GM18870 (cell line): Measurements from ENCODE around the gene CBX2.
"Not testable (repeated sequence)": the region's sequence is repeated elsewhere in the genome, so short reads cannot be mapped to it uniquely, and the experiment has no call there.

Source experiments
- ATAC-seq: cut with Tn5 transposase; IDR thresholded peaks from one replicate; pipeline ENCODE4 v1.9.1; 2021; ENCODE audit warnings: moderate library complexity; ENCODE audit not compliant: unreplicated experiment

Gene CBX2

DNA sequence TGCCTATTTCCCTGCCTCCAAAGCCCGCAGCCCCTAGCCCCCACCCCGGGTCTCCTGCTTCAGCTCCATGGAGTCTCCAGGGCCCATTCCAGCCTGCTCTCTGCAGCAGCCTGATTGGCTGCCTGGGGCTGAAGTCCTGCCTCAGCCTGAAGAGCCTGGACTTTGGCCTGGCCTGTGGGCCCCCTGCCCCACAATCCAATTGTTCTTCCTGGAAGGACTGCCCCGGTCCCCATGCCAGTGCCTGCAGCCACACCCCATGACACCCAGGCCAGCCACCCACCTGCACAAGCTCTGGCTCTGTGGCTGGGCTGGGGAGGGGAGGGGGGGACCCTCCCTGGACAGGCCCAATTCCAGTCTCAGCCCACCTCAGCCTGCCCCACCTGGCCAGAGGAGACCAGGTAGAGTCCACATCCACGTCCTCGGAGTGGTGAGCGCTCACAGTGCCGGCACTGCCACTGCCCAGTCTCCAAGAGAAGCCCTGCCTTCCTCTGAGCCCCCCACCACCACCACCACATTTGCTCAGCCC is 34.9 kb upstream of the CBX2 start:
- ATAC-seq = no peak

DNA sequence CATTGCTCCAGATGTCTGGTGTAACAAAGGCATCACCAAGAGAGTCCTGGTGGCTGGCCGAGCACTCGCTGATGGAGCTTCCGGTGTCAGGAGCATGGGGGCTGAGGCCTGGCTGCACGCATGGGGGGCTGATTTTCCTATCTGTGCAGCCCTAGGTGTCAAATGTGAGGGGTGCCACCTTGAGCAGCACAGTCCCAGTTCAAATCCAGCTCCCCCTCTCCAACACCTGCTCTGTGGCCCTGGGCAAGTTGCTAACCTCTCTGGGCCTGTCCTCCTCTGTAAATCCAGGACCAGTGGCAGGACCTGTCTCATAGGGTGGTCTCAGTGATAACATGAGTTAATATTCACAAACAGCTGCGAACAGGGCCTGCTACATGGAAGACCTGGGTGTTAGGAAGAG is 34.3 kb upstream of the CBX2 start:
- no peak for ATAC-seq

DNA sequence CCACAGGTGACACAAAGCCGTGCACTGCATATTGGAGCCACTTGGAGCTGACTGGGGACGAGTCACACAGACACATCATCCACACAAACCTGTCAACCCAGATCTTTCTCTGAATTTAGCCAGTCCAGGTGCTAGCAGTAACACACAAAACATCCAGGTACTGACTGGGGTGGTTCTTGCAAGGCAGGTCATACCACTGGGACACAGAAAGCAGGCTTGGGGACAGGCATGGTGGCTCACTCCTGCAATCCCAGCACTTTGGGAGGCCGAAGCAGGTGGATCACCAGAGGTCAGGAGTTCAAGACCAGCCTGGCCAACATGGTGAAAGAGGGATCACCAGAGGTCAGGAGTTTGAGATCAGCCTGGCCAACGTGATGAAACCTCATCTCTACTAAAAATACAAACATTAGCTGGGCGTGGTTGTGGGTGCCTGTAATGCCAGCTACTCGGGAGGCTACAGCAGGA is 32.3 kb upstream of the CBX2 start:
- ATAC-seq = no peak

DNA sequence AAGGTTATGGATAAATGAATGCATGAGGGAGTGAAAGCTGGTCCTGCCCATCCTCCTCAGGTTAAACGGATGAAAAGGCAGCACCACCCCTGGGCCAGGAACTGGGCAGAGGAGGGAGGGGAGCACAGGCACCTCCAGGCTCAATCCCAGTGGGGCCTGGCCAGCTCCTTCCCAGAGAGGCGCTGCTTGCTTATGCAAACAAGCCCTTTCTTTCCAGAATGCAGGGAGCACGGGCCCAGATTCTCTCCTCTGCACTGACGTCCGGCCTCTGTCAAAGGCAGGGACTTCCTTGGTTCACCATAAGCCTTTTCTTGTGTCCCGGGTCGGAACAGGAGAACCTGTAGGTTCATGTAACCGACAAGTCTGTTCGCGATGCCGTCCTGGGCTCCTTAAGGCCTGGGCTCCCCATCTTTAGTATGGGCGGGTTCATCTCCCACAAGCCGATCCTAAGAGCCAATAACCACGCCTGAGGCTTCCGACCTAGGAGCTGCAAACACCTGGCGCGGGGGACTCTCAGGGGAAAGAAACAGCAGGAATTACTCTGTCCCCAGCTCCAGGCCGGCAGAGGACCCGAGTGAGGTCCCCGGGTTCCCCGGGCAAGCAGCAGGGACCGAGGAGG is 30.9 kb upstream of the CBX2 start:
- no peak for ATAC-seq

DNA sequence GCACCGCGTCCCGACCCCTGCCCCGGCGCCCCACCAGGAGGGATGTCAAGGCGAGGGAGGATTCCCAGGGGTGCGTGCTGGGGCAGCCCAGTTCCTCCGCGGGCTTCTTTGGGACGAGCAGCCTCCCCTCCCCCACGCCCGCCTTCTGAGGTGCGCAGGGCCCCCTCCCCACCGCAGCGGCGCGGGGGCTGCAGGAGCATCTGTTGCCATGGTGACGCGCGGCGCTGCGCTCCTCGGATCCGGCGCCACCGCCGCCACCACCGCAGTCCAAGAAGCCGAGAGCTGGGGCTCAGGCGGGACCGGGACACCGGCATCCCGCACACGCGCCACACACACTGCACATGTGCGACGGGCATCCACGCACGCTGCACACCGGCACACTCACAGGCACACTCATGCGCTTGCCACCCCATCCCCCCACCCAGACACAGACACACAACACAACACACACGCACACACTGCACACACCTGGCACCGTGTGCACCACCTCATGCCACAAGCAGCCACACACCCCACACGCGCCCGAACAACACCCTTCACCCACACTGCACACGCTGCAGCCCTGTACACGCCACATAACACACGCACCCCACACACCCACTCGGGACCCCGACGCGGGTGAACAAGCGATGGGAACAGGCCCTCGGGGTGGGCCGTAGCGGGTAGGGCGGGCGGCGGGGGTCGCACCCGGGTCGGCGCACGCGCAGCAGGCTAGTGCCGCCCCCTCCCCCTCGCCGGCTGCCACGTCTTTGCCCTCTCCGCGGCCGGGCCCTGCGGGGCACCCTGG is 30.2 kb upstream of the CBX2 start:
- ATAC-seq = no peak

DNA sequence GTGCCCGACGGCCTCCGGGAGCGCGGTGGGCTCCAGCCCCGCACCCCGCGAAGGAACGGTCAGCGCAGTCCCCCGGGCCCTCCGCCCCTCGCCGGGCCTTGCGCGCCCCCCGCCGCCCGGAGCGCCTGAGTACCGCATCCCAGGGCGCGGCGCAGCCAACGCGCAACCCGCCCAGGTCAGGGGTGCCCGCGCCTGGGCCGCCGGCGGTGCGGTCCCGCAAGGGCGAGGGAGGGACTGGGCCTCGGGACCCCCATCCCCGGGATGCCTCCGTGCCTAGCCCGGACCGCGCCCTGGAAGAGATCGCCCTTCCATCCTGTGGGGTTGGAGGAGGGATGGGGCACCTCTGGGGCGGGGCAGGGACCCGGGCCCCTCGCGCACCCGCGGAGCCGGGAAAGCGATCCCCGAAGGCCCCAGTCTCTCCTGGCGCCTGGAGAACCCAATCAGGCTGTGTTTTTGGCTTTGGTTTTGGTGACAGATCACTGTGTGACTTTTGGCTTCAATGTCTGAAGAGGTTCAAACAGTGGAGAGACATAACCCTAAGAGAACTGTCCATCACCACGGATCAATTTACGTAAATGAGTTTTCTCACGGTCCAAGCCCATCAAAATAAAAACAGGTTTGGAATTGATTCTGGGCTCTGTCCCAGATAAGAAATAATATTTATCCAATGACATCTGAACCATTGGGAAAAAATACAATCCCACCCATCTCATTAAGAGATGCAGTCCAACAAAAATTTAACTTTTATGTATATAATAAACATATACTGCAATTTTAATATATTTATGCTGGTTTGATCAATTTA is 29.5 kb upstream of the CBX2 start:
- ATAC-seq = no peak

DNA sequence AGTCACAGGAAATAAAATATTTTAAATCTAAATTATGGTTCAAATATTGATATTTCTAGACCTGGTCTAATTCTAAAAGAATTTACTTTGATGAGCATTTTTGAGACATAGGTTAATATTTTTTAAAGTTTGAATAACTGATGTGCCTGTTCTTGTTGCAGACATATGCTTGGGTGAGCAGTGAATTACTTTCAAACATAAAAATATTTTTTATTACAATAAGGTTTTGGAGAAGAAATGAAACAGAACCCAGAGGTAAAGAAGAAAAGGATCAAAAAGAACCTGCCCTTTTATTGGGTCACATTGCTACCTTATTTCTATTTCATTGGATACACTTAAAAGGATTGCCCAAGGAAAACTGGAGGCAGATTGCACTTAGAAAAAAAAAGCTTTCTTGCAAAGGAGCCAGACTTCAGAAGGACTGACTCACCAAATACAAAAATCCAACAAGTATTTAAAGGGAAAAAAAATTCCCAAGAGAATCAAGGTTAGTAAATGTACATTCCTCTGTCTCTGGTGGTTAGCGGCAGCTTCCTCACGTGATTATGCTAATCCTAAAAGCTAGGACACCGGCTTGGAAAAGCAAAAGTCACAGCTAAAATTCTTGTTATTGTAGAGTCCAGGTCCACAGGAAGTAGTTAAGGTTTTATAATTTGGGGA is 28.7 kb upstream of the CBX2 start:
- no peak for ATAC-seq

DNA sequence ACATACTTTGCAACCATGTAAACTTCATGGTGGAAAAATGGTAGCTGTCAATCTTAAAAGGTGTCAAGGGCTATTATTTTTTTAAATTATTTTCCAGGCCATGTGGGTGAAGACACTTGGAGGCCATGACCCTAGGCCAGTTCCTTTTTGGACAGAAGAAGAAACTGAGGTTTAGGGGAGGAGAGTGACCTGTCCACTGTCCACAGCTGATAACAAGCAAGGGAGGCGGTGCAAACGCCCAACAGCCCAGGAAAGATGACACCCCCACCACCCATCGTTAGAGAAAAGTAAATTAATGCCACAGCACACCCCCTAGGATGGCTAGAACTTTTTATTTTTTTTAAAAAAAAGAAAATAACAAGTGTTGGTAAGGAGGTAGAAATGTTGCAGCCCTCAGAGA is 28.0 kb upstream of the CBX2 start:
- ATAC-seq = no peak

DNA sequence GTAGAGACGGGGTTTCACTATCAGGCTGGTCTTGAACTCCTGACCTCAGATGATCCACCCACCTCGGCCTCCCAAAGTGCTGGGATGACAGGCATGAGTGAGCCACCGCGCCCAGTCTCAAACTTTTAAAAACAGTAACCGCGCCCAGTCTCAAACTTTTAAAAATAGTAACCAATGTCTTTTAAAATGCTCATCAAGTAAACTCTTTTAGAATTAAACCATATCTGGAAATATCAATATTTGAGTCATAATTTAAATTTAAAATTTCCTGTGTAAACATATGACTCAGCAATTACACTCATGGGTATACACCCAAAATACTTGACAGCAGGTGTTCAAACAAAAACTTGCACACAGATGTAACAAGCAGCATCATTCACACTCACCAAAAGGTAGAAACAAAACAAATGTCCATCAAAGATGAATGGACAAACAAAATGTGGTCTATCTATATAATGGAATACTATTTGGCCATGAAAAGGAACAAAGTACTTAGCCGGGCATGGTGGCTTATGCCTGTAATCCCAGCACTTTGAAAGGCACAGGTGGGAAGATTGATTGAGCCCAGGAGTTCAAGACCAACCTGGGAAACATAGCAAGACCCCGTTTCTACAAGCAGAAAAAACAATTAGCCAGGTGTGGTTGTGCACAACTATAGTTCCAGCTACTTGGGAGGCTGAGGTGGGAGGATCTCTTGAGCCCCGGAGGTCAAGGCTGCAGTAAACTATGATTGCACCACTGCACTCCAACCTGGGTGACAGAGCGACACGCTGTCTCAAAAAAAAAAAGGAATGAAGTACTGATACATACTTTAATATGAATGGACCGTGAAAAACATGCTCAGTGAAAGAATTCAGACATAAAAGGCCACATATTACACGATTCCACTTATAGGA is 27.1 kb upstream of the CBX2 start:
- ATAC-seq = no peak

DNA sequence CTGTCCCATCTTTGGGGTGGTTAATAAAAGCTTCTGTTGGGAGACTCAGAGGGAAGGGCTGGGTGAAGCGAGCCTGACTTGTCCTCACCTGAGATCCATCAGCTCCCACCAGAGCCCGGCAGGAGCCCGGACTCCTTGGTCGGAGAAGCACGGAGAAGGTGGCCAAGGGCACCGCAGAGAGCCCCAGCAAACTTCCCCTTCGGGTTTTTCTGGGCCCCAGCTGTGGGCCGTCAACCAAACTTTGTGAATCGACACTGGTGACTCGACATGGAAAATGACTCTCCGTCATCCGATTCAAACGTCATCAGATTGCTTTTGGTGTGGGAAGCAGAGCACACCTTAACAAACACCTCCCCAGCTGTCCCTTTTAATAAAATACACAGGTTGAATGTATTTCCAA is 25.8 kb upstream of the CBX2 start:
- no peak for ATAC-seq

DNA sequence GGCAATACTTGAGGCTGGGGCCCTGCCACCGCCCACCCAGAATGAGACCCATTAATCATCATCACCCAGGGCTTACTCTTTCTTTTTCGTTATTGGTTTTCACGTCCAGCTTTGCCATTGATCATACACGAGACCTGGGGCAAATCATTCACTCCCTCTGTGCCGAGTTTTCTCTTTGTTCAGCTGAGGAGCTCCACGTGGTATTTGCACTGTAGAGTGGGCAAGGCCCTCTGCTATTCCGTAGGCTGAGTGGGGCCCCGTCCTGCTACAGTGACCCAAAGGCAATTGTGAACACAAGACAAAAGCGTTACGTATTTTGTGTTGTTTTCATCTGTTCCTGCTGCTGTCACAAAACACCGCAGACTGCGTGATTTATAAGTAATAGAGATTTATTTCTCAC is 23.6 kb upstream of the CBX2 start:
- ATAC-seq = no peak

DNA sequence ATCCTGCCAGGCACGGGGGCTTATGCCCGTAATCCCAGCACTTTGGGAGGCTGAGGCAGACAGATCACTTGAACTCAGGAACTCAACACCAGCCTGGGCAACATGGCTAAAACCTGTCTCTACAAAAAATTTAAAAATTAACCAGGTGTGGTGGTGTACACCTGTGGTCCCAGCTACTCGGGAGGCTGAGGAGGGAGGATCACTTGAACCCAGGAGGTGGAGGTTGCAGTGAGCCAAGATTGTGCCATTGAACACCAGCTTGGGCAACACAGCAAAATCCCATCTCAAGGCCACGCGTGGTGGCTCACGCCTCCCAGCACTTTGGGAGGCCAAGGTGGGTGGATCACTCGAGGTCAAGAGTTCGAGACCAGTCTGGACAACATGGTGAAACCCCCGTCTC is 23.0 kb upstream of the CBX2 start:
- ATAC-seq = not testable (repeated sequence)

DNA sequence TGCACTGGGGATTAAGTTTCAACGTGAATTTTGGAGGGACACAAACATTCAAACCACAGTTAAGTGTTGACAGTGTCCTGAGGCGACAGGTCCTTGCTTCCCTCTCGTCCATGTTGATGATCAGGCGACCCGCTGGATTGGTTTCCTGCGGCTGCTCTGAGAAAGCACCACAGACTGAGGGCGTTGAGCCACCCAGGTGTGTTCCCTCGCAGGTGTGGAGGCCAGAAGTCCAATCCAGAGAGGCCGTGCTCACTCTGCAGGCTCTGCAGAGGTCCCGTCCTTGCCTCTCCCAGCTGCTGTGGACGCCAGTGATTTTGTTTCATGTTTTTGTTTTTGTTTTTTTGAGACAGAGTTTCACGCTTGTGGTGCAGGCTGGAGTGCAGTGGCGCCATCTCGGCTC is 22.4 kb upstream of the CBX2 start:
- ATAC-seq = no peak

DNA sequence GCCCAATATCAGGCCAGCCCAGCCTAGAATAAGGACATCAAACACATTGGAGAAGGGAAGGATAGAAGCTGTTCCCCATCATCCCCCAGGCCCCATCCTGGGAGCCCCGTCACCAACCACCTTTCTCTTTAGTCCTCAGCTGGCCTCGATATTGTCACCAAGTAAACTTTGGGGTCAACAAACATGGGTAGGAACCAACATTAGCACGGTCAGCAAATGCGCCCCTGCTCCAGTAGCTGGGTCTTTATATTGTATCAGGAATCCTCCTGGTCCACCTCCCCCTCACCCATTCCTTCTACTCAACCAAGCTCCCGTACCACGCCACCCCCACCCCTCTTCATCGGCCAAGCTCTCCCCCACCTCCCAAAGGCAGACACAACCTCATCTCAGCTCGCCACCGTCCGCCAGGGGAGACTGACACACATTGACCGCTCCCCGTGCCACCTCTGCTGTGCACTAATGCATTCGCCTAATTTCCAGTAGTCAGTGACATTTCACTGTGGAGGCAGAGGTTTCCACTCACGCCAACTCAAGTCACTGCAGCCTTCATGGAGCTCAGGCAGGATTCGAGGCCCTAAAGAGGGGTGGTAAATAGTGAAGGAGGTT is 20.7 kb upstream of the CBX2 start:
- ATAC-seq = no peak

DNA sequence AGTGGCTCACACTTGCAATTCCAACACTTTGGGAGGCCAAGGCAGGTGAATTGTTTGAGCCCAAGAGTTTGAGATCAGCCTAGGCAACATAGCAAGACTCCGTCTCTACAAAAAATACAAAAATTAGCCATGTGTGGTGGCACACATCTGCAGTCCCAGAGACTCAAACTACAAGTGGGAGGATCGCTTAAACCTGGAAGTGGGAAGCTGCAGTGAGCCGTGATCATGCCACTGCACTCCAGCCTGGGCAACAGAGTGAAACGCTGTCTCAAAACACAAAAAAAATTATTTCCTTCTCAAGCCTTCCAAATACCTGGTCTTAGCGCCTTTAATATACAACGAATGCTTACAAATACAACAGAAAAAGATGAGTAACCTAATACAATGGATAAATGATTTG is 19.7 kb upstream of the CBX2 start:
- no peak for ATAC-seq

DNA sequence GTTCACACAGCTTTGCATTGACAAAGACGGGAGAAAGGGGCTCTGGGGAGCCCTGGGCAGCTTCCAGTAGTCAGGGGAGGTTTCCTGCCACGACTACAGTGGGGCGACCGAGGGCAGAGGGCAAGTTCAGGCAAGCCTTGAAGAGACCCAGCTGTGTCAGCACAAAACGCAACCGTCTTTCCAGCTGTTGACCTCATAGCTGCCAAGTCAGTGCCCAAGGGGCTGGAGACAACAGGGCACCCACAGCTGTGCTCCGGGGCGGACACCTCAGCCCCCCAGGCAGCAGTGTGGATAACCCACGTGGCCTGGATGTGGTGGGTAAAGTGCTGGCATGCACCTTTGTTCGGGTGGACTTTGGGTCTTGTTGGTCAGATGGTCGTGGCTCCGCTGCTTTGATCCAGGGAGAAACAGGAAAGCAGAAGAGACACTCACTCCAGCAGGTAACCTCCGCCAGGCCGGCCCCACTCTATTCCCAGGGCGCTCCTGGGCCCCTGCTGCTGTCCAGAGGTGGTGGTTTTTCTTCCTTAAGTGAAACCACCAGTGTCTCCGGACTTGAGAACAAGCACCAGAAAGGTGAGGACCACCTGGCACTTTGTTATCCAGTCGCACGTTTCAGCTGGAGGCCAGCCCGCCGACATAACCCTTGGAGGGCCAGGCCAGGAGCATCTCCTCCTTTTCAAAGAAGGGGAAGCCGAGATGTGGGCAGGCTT is 17.6 kb upstream of the CBX2 start:
- no peak for ATAC-seq

DNA sequence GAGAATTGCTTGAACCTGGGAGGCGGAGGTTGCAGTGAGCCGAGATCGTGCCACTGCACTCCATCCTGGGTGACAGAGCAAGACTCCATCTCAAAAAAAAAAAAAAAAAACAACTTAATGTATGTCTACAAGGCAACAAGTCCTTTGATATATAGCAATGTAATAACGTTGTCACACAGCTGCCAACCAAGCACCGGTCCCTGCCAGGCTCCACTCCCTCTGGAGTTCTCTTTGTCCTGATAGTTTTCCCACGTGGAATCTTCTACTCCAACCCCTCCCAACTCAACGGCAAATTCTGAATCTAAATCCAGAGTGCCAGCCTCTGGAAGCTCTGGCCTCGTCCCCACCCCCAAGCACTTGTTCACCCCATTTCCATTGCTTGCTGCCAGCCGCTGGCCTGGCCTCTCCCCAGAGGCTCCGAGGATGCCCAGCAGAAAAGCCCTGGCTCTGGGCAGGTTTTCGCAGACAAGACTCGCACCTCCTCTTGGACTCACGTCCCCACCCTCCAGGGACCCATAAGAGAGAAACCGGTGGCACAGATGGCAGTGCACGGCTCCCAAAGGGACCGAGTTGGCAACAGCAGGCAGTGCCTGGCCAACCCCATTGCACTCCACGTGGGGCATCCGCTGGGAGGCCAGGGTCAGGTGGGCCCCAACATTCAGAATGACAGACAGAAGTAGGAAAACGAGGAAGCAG is 15.9 kb upstream of the CBX2 start:
- no peak for ATAC-seq

DNA sequence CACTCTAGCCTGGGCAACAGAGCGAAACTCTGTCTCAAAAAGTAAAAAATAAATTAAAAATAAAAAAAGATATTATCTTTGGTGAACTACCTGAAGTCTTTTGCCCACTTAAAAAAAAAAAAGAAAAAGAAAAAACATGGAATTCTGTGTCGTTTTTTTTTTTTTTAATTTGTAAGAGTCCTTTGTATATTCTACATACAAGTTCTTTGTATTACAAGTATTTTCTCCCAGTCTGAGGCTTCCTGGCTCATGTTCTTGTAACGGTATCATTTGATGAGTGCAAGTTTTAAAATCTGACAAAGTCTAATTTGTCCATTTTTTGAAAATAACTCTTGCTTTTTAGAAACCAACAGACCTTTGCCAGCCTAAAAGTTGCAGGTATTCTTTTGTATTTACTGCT is 12.2 kb upstream of the CBX2 start:
- ATAC-seq = no peak
